GM12878 (cell line): ENCODE results near the gene FAM110A. TPM values are rescaled to one million over a fixed set of nuclear protein-coding genes. Genes with fewer than 3 reads are reported as not detected.

ENCODE experiments used
- CBX3 ChIP-seq: fragments of 200-600 bp; sonication (generic); IDR thresholded peaks from 2 replicates; pipeline ENCODE4 v1.6.1; 2016; ENCODE audit warnings: low read depth, borderline replicate concordance
- CHD1 ChIP-seq: IDR thresholded peaks from 2 replicates; pipeline ENCODE4 v1.6.1; 2012; ENCODE audit warnings: low read depth, low read length, improper control_type of control experiment
- E2F4 ChIP-seq: IDR thresholded peaks from 2 replicates; pipeline ENCODE4 v1.6.1; 2012; ENCODE audit warnings: low read depth, low read length, improper control_type of control experiment
- JUND ChIP-seq: IDR thresholded peaks from 2 replicates; pipeline ENCODE4 v1.6.1; 2012; ENCODE audit warnings: low read depth, mild to moderate bottlenecking, low read length, improper control_type of control experiment, moderate library complexity
- NKRF ChIP-seq: fragments of 450-650 bp; conservative IDR thresholded peaks from 2 replicates; pipeline ENCODE4 v1.6.1; 2017; ENCODE audit warnings: mild to moderate bottlenecking, moderate library complexity
- NR2C2 ChIP-seq: IDR thresholded peaks from 2 replicates; pipeline ENCODE4 v1.6.1; 2011; ENCODE audit warnings: borderline replicate concordance, low read depth; ENCODE audit not compliant: control insufficient read depth, insufficient read length
- SIN3A ChIP-seq: IDR thresholded peaks from 2 replicates; pipeline ENCODE4 v1.6.1; 2012; ENCODE audit warnings: low read depth, low read length, improper control_type of control experiment
- TBL1XR1 ChIP-seq: IDR thresholded peaks from 2 replicates; pipeline ENCODE4 v1.6.1; 2012; ENCODE audit warnings: low read depth, low read length, improper control_type of control experiment
- TCF12 ChIP-seq: IDR thresholded peaks from 2 replicates; pipeline ENCODE4 v1.6.1; 2011; ENCODE audit warnings: low read depth, mild to moderate bottlenecking, low read length
- TCF7 ChIP-seq: IDR thresholded peaks from 2 replicates; pipeline ENCODE4 v1.6.1; 2014; ENCODE audit warnings: antibody characterized with exemption, borderline replicate concordance
- USF1 ChIP-seq: IDR thresholded peaks from 2 replicates; pipeline ENCODE4 v1.6.1; 2011; ENCODE audit warnings: borderline replicate concordance, low read depth, mild to moderate bottlenecking, moderate library complexity, mixed read lengths, low read length; ENCODE audit not compliant: insufficient read depth; ENCODE audit errors: extremely low read length
- YY1 ChIP-seq: IDR thresholded peaks from 2 replicates; pipeline ENCODE4 v1.6.1; 2011; ENCODE audit warnings: low read depth, mild to moderate bottlenecking, low read length
- polyA plus RNA-seq, 11 experiments: library from polyadenylated mRNA; depleted of rRNA in 4 of 11; unstranded in 6 of 11; stranded (reverse) in 5 of 11; fragments of >200 nt; fragmentation: Nextera tagmentation in 4 of 11; fragmentation: Illumina TruSeq in 1 of 11; extraction: Ambion mirVana in 4 of 11; extraction: Trizol in 1 of 11; gene quantifications; 1 replicate in 1 of 11; 2 replicates in 10 of 11; pipeline versions ENCODE4 v1.2.1 to v1.2.3, GENCODE V29; 2011 to 2016; ENCODE audit warnings: inconsistent platforms in 2 of 11, missing spikeins in 2 of 11, low read depth in 1 of 11
- total RNA-seq, 4 experiments: library from RNA; depleted of rRNA in 3 of 4; stranded (reverse); fragments of >200 nt in 3 of 4; fragmentation: Illumina TruSeq in 1 of 4; extraction: Trizol in 1 of 4; gene quantifications; 2 replicates each; pipeline versions ENCODE4 v1.2.1 to v1.2.3, GENCODE V29; 2013 to 2021

The FAM110A gene
- total and polyA plus RNA-seq, 10 of the 15 experiments (the other 5 are each of a cell fraction or from before 2014, with no cell fraction given): 1.1 to 14.8 (median 7.4) TPM

GRCh38 chr20:815914-816606 lies 17.5 kb upstream of the FAM110A start (continued):
- TF ChIP-seq TBL1XR1: no peak
- peak; percentile 67; the same call in 1 of the 2 replicates for TF ChIP-seq YY1
- no peak for TF ChIP-seq TCF12
- no peak for TF ChIP-seq E2F4
- TF ChIP-seq JUND: no peak
- no peak for TF ChIP-seq CHD1
- no peak for TF ChIP-seq SIN3A
- TF ChIP-seq USF1: no peak
- no peak for TF ChIP-seq NKRF
- TF ChIP-seq TCF7: no peak
- TF ChIP-seq CBX3: no peak
- TF ChIP-seq NR2C2: no peak
